Measurements from ENCODE around the gene ARHGEF26.

The ARHGEF26 gene

GRCh38 chr3:154111365-154111935, 9.7 kb upstream of the ARHGEF26 start:
- no peak for DNase-seq (ENCODE audit: low read depth in 1 of 2, low spot score in 1 of 2)
- no peaks in the 10 kb centered on the region for H3K27me3 ChIP-seq (ENCODE audit: insufficient read depth, poor library complexity, severe bottlenecking)
- no peak overlapping the region for H3K27ac ChIP-seq (replicated peaks)
- H3K4me3 ChIP-seq (replicated peaks; ENCODE audit: insufficient read depth, low read length): no peak overlapping the region
- TF ChIP-seq REST (IDR thresholded peaks at IDR 0.05; ENCODE audit: insufficient replicate concordance, low read depth) (no peak), SPI1 (IDR thresholded peaks at IDR 0.05; ENCODE audit: borderline replicate concordance, low read depth) (no peak), CTCF (IDR thresholded peaks at IDR 0.05; ENCODE audit: insufficient read depth, low read length) (no peak), GABPA (IDR thresholded peaks at IDR 0.05; ENCODE audit: low read depth) (no peak), POLR2AphosphoS5 (IDR thresholded peaks at IDR 0.05; ENCODE audit: low read depth) (no peak)

GRCh38 chr3:154112146-154112852, 8.9 kb upstream of the ARHGEF26 start:
- DNase-seq (ENCODE audit: low read depth in 1 of 2, low spot score in 1 of 2): no peak
- TF ChIP-seq CTCF (IDR thresholded peaks at IDR 0.05; ENCODE audit: insufficient read depth, low read length): no peak
- no peak for TF ChIP-seq GABPA (IDR thresholded peaks at IDR 0.05; ENCODE audit: low read depth)
- Histone ChIP-seq H3K27ac (replicated peaks) (no peak overlapping the region), H3K27me3 (ENCODE audit: insufficient read depth, poor library complexity, severe bottlenecking) (no peaks in the 10 kb centered on the region), H3K4me3 (replicated peaks; ENCODE audit: insufficient read depth, low read length) (no peak overlapping the region)

GRCh38 chr3:154113609-154114008, 7.6 kb upstream of the ARHGEF26 start:
- Histone ChIP-seq H3K27ac (replicated peaks) (no peak overlapping the region), H3K4me3 (replicated peaks; ENCODE audit: insufficient read depth, low read length) (no peak overlapping the region), H3K27me3 (ENCODE audit: insufficient read depth, poor library complexity, severe bottlenecking) (no peaks in the 10 kb centered on the region)
- DNase-seq (ENCODE audit: low read depth in 1 of 2, low spot score in 1 of 2): no peak
- no peak for TF ChIP-seq REST (IDR thresholded peaks at IDR 0.05; ENCODE audit: insufficient replicate concordance, low read depth)
- no peak for TF ChIP-seq GABPA (IDR thresholded peaks at IDR 0.05; ENCODE audit: low read depth)

- Histone ChIP-seq H3K27ac (replicated peaks) (no peak overlapping the region), H3K27me3 (ENCODE audit: insufficient read depth, poor library complexity, severe bottlenecking) (peaks cover 7% of the 10 kb centered on the region), H3K4me3 (replicated peaks; ENCODE audit: insufficient read depth, low read length) (no peak overlapping the region)
- TF ChIP-seq GABPA (IDR thresholded peaks at IDR 0.05; ENCODE audit: low read depth) (no peak), REST (IDR thresholded peaks at IDR 0.05; ENCODE audit: insufficient replicate concordance, low read depth) (no peak), CTCF (IDR thresholded peaks at IDR 0.05; ENCODE audit: insufficient read depth, low read length) (no peak), POLR2AphosphoS5 (IDR thresholded peaks at IDR 0.05; ENCODE audit: low read depth) (no peak), SPI1 (IDR thresholded peaks at IDR 0.05; ENCODE audit: borderline replicate concordance, low read depth) (no peak)
- no peak for DNase-seq (ENCODE audit: low read depth in 1 of 2, low spot score in 1 of 2)
Observed at GRCh38 chr3:154115332-154115731, 5.9 kb upstream of the ARHGEF26 start.

Measured in HL-60 (cell line).